ENCODE data around the gene ADAMTS2.

- TF ChIP-seq CTCF (IDR thresholded peaks at IDR 0.05; ENCODE audit: low read length) (no peak), EZH2 (IDR thresholded peaks at IDR 0.05; ENCODE audit: borderline replicate concordance, low read length) (no peak)
These were observed 36.4 kb upstream of the ADAMTS2 start for GRCh38 chr5:179381691-179382090.

Data from OCI-LY1 (cell line).